Stimulated activated CD8-positive, alpha-beta memory T cell treated with anti-CD3 and anti-CD28 coated beads, Interleukin-4, amount 100 ng/mL, for 4 hours (primary cell): ENCODE results near the gene NPTX1.

Source experiments
- DNase-seq, 2 donors: peaks; one replicate each; pipeline ENCODE4 v3.0.0-alpha.2; 2020; ENCODE audit warnings: low read depth in 2 of 2, low spot score in 1 of 2

Gene NPTX1

GRCh38 chr17:80503921-80504320 lies 27.5 kb upstream of the NPTX1 start:
- no peak for DNase-seq

DNA sequence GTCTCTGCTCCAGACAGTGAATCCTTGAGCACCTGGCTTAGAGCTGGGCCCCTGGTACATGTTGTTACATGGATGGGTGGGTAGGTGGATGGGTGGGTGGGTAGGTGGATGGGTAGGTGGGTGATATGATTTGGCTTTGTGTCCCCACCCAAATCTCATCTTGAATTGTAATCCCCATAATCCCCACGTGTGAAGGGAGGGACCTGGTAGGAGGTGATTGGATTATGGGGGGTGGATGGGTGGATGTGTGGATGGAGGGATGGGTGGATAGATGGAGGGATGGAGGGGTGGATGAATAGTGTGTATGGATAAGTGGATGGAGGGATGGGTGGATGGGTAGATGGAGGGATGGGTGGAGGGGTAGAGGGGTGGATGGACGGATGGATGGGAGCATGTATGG lies 26.6 kb upstream of the NPTX1 start:
- DNase-seq = no peak

DNA sequence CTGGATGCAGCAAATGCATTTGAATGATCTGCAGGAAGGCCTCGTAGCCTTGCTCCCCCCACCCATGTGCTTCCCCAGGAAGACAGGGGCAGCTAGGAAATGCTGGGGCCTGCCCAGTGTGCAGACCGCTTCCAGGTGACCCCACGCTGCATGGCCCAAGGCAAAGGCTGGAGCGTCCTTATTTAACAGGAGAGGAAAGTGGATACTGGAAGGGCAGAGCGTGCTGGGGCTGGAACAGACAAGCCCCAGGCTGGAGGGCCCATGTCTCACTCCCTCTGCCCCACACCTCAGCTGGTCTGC lies 26.1 kb upstream of the NPTX1 start:
- no peak for DNase-seq

DNA sequence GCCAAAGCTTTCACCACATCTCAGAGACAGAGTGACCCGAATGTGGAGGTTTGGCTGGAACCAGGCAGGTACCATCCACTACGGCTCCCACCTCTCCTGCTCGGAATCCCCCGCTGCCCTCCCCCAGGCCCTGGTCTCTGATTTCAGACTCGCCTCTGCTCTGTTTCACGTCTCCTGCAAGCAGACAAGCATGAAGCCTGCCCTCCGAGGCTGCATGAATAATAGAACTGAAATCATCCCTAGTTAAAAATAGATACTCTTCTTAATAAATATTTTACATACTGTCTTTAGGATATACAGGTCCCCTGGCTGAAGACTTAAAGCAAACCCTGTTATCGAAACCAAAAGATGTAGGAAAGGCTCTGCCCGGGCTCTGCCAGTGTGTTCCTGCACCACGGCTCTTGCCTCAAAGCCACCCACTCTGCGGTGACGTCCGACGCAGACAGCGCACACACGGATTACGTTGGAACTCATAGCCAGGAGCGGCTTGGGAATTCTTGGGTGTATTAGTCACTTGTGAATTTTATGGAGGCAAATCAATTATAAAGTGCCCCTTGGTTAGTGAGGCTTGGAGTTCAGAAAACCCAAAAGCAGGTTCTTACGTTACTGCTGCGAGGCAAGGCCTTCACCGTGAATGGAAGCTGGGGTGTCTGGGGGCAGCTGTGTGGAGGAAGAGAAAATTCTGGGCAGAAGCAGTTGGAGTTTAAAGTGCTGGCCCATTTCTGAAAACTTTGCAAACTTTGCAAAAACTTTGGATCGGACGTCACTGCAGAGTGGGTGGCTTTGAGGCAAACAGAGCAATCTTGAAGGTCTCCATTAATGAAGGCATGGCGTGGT lies 25.6 kb upstream of the NPTX1 start:
- DNase-seq = no peak

- no peak for DNase-seq
Measured at GRCh38 chr17:80499961-80500665, 23.7 kb upstream of the NPTX1 start.

DNA sequence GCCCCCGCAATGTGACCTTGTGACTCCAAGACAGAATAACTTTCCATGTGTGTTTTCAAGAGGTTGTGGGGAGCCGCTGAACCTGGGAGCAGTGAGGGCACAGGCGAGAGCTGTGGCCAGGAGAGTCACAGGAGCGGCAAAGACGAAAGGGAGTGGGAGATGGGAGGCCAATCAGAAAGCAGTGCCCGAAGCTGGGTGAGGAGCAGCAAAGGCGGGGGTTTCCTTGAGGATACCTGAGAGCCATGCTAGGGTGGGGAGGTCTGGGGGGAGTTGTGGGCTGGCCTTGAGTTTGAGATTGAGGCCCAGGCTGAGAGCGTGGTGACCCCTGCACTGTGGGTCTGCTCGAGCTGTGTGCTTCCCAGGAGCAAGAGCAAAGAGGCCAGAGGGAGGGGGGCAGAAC lies 23.2 kb upstream of the NPTX1 start:
- DNase-seq = no peak

- no peak for DNase-seq
Measured at GRCh38 chr17:80498920-80499410, 22.6 kb upstream of the NPTX1 start.

- DNase-seq = no peak
Measured at GRCh38 chr17:80498242-80498919, 22.0 kb upstream of the NPTX1 start.

- DNase-seq = no peak
Measured at GRCh38 chr17:80497726-80498241, 21.4 kb upstream of the NPTX1 start.

- no peak for DNase-seq
Measured at GRCh38 chr17:80494547-80494946, 18.1 kb upstream of the NPTX1 start.

DNA sequence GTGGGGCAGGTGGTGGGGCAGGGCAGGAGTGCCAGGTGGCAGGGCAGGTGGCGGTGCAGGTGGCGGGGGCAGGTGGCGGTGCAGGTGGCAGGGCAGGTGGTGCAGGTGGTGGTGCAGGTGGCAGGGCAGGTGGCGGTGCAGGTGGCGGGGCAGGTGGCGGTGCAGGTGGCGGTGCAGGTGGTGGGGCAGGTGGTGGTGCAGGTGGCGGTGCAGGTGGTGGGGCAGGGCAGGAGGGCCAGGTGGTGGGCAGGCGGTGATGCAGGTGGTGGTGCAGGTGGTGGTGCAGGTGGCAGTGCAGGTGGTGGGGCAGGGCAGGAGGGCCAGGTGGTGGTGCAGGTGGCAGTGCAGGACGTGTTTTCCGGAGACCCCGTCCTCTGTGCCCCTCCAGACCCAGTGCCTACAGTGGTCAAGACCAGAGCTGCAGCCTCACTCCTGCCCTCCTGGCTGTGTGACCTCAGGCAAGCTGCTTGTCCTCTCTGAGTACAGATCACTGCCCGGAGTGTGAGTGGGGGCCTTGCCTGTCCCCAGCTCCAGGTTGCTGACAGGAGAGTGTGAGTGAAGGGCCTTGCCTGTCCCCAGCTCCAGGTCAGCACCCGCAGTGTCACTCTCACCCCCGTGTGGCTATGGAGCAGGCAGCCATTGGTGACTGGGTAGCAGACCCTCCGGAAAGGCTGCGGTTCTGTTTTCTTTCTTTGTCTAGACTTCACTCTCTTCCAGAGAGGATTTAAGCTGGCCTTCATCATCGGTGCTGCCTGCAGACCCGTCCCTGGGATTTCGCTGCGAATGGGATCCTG lies 16.1 kb upstream of the NPTX1 start:
- no peak for DNase-seq

DNA sequence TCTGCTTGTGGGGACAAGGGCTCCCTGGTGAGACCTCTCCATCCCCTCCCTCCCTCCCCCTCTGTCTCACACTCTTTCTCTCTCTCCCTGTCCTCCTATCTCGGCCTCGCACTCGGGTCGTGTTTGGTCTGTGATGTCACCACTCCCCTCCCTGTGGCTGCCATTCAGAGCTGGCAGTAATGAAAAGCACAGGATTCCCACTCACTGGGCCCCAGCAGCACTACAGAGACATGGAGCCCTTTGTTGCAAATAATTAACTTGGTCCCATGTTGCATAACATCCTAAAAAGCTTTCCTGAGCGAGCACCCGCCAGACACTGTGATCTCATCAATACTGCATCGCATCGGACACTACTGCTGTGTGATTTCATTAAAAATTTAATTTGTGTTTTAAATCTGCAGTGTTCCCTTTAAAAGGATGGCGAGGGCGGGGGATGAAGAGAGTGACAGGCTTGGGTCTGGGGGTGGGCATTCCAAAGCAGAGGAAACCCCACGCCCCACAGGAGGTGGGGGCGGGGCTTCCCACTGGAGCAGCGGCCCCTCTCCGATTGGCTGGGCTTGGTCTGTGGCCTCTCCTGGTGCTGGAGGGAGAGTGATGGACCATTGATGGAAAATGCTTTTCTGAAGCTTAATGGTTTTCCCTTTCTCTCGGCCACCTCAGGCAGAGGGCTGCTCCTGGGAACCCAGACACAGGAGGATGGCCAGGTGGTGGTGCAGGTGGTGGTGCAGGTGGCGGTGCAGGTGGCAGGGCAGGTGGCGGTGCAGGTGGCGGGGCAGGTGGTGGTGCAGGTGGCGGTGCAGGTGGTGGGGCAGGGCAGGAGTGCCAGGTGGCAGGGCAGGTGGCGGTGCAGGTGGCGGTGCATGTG lies 15.3 kb upstream of the NPTX1 start:
- DNase-seq = no peak

DNA sequence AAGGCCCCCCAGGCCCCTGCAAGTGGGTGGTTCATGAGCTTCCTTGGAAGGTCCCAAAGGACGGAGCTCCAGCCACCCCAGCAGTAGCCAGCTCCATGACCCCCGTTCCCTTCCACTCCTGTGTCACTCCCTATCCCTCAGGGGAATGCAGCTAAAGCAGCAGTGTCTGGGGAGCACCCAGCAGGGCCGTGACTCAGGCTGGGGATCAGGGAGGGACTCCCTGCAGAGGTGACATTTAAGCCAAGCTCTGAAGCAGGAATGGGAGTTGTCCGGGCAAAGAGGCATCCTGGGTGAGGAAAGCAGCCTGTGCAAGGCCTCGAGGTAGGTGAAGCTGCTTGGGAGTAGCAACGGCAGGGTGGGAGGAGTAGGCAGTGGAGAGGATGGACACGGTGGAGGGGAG lies 11.1 kb upstream of the NPTX1 start:
- no peak for DNase-seq

DNA sequence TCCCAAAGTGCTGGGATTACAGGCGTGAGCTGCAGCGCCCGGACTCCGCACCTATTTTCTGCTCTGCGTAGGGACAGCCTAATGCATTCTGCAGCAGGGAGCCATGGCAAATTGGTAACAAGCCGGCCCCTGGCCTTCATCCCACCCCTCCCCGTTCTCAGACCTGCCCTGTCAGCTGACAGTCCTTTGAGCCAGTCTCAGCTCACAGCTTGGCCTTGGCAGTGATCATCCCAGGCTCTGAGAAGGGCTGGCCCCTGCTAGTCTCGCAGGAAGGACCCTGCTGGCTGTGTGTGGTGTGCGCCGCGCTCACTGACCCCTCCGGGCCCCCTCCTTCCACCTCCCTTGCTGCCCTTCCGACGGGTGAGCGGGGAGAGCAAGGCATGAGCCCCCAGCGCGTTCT lies 10.3 kb upstream of the NPTX1 start:
- DNase-seq = no peak

DNA sequence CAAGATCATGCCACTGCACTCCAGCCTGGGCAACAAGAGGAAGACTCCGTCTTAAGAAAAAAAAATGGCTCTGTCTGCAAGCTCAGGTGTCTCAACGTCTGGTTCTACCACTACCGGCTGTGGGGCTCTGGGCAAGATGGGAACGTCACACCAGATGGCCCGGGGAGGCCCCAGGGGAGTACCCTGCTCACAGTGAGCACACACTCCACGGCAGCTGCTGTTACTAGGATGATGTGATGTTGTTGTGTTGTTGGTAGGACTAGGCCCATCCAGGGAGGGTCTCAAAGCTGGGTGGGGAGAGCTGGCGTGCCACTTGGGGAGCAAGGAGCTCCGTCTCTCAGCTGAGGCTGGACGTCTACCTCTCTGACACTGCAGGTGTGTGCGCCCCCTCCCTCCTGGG lies 9.4 kb upstream of the NPTX1 start:
- DNase-seq = no peak

- DNase-seq = no peak
Measured at GRCh38 chr17:80482555-80483308, 6.3 kb upstream of the NPTX1 start.

DNA sequence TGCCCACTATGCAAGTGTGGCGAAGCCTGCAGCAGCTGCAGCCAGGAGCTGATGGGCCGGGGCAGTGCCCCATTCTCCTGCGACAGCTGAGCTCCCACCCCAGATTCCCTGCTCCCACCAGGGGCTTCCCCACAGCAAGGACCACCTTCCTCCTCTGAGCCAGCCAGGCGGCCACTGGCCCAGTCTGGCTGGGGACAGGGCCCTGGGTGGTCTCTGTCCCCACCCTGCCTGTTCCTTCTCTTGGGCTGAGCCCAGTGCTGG lies 5.6 kb upstream of the NPTX1 start:
- DNase-seq = no peak

DNA sequence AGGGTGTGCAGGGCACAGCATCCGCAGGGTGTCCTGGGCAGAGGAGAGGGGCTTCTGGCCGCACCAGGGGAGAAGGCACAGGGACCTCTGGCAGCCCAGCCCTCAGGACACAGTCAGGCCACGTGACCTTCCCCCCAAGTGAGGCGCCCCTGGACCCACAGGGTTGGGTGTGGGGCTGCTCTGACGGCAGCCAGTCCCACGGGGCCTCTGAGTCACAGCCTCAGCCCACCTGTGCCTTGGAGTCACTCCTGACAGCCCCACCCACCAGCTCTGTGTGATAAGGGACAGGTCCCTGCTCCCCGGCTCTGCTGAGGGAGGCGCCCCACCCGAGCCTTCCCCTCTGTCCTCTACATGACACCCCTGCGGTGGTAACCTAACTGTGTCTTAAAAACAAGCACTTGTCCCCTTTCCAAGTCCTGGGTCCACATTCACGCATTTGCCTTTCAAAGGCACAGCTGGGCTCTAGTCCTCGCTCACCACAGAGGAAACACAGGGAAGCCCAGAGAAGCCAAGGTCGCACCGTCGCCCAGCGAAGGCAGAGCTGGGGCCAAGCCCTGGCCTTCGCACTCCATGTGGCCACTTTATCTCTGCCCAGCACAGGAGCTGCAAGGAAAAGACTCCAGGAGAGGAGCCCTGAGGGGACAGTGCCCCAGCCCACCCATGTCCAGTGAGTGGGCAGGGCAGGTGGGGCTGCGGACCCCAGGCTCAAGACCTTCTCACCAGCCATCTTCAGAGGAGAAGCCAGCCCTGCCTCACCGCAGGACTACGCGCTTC lies 5.1 kb upstream of the NPTX1 start:
- DNase-seq = no peak

- DNase-seq = no peak
Measured at GRCh38 chr17:80480248-80480647, 3.8 kb upstream of the NPTX1 start.
